HG03045 (cell line): ENCODE data around the gene HPS5.
"Not testable (repeated sequence)": the region's sequence is repeated elsewhere in the genome, so short reads cannot be mapped to it uniquely, and the experiment has no call there.

Experiments used
- ATAC-seq: cut with Tn5 transposase; IDR thresholded peaks from one replicate; pipeline ENCODE4 v1.9.1; 2021; ENCODE audit warnings: mild to moderate bottlenecking, moderate library complexity; ENCODE audit not compliant: unreplicated experiment

The HPS5 gene

DNA sequence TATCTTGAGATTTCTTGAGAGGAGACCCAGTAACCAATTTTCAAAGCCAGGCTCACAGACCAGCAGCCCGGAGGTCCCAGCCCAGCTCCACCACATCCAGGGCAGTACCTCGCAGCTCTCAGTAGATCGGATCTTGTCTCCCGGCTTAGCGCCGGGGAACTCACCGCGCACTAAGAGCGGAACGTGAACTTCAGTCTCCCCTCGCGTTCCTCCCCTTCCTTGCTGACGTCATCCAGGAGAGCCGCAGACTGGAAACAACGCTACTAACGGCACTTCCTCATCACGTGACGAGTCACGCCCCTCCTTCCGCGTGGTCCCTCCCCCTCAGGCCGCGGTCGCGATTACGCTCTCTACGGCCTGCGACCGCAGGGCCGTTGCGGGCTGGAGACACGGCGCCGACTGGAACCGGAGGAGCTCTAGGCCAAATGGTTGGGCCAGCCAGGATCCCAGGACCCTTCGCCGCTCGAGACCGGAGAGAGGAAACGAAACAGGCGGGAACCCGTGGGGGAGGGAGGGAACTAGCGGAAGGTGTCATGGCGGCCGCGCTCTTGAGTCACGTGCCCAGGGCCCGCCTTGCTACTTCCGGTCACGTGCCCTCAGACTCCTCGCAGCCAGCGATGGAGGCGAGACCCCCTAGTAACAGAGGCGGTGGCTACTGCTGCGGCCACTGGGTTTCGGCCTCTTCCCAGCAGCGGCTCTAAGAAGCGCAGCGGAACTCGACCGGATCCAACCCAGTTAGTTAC lies at the start of gene HPS5, which contains the start of gene GTF2H1:
Gene HPS5 (minus strand): TSS at position 172 of the 743 bp plus-strand sequence. CDS start 4,282 bp downstream, outside the sequence.
Gene GTF2H1 (plus strand): TSS at position 599 of the 743 bp plus-strand sequence. CDS start 10,508 bp downstream, outside the sequence.
- ATAC-seq, result peak; percentile 87

DNA sequence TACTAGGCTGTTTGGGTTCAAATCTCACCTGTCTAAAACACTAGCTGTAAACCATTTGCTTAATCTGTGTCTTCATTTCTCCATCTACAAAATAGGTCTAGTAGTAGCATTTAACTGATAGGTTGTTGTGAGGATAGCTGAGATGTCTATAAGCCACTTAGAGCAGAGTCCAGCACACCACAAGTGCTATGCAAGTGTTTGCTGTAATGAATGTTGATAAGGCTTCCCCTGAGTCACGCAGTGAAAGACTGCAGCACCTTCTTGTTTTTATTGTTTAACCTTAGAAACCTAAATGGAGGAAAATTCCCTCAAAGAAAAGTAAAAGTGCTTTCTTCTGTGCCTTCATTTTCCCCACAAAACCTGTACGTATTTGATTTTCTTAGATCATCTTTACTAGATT lies 49.3 kb upstream of the HPS5 start:
- ATAC-seq, result no peak

GRCh38 chr11:18369398-18369797 lies 47.5 kb upstream of the HPS5 start:
- no peak for ATAC-seq

GRCh38 chr11:18368221-18368620 lies 46.3 kb upstream of the HPS5 start:
- ATAC-seq, result no peak

DNA sequence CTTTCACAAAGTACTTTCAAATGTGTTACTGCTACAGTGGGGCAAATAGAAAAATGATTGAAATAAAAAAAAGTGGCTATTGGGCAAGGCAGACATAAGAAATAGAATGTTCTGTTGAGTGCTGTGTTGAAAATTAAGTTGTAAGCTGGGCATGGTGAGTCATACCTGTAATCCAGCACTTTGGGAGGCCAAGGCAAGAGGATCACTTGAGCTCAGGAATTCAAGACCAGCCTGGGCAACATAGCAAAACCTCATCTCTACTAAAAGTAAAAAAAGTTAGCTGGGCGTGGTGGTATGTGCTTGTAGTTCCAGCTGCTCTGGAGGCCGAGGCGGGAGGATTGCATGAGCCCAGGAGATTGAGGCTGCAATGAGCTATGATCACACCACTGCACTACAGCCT lies 45.5 kb upstream of the HPS5 start:
- no peak for ATAC-seq

- ATAC-seq, result no peak
Measured at GRCh38 chr11:18366286-18366685, 44.3 kb upstream of the HPS5 start.

DNA sequence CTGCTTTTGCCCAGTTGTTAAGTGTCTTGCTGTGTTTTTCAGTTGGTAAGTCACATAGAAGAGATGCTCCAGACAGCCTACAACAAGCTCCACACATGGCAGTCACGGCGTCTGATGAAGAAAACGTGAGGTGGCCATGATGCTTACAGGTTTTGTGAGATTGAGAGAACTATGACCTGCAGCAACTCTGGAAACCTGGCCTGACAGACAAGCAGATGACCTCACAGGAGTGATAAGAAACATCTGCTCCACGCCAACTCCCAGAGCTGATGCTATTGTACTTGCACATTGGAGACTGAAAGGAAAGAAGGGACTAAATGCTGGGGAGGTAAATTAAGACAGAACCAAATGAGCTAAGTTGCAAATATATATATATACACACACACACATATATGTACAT lies 43.8 kb upstream of the HPS5 start:
- ATAC-seq, result no peak

DNA sequence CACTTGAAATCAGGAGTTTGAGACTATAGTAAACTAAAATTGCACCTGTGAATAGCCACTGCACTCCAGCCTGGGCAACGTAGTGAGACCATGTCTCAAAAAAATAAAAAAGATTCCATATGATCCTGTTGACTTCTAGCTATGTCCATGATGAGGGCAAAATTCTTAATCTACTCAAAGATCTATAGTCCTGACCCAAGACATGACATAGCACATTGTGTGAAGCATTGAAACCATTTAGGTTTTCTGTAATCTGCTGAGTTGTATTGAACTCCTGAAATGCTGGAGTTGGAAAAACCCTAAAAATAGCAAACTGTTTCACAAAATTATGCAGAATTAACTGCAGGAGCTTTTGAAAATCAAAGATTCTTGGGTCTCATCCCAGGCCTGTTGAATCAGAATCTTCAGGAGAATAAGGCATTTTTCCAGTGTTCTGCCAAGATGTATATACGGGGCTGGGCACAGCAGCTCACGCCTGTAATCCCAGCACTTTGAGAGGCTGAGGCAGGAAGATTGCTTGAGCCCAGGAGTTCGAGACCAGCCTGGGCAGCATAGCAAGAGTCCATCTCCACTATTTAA lies 42.6 kb upstream of the HPS5 start:
- no peak for ATAC-seq

GRCh38 chr11:18361154-18361553 lies 39.2 kb upstream of the HPS5 start:
- no peak for ATAC-seq

DNA sequence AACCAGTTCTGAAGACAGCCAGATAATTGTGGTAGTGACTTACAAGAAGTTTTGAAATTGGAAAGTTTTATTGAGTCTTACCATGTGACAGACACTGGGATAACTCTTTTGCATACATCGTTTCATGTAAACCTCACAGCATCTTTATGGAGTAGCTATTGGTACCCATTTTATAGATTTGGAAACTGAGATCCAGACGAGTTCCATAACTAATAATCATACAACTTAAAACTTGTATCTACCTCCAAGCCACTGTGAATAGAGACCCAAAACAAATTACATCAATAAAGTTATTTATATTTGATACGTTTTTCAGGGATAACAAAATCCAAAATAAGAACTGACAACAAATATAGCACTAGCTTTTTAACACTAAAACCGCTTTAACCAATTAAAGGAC lies 36.7 kb upstream of the HPS5 start:
- no peak for ATAC-seq

GRCh38 chr11:18352581-18352980 lies 30.6 kb upstream of the HPS5 start:
- no peak for ATAC-seq

GRCh38 chr11:18347471-18348125 lies 25.7 kb upstream of the HPS5 start:
- ATAC-seq, result no peak

DNA sequence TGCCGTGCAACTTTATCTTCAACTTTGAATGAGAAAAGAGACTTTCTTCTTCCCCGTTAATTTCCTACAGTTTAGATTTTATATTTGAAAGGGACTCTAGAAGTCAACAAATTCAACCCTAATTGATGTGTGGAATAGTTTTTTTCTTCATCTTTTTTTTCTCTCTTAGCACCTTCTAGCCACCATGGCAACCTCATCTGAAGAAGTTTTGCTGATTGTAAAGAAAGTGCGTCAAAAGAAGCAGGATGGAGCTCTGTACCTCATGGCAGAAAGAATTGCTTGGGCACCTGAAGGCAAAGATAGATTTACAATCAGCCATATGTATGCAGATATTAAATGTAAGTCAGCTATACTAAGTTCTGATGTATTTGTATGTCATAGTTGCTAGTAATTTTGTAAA lies 11.0 kb upstream of the HPS5 start:
- ATAC-seq, result no peak

DNA sequence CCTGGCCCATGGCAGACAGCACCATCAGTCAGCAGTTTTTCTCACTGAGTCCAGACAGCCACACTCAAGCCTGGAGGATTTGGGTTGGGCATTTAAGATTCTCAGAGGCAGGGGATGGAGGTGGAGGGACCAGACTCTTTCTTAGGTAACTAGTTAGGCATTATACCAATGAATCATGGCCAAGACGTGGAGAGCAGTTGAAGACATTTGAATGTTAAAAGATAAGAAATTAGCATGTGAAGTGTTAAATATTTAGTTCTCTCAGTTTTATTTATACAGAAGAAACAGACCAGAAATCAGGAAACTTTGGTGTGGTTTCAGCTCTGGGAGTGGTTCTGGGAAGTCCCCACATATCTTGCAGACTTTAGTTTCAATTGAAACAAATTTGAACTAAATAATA lies 10.4 kb upstream of the HPS5 start:
- no peak for ATAC-seq

DNA sequence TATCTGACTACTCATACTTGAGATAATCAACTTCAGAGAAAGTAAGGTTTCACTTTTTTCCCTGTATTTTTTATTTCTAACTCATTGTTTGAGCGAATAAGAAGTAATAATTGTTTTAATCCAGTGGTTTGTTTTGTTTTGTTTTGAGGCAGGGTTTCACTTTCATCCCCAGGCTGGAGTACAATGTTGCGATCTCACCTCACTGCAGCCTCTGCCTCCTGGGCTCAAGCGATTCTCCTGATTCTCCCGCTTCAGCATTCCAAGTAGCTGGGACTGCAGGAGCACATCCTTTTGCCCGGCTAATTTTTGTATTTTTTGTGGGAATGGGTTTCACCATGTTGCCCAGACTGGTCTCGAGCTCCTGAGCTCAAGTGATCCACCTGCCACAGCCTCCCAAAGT lies 9.0 kb upstream of the HPS5 start:
- ATAC-seq, result no peak

DNA sequence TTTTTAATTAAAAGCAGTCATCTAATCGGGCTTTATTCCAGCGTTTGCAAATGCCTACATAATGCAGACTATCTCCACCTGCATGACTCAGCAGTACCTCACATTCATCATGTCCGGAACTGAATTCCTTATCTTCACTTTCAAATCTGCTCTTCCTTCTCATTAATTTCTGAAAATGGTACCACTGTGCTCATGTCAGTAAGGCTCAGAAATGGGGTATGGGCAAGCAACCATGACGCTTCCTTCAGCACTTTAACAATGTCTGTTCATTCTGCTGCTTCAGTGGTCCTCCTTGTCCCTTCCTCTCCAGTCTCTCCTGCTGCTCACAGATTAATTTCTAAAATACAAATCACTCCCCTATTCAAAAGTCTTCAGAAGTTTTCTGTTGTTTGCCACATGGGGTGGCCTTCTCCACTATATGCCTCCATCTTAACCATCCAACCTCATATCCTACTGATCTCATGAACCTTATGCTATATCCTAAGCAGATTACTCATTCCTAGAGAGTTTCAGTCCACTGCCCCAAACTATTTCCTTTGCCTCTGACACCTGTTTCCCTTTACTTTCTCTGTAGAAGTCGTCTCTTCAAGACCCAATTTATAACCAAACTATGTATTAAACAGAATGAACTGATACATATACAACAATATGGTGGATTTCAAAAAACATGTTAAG lies 7.4 kb upstream of the HPS5 start:
- no peak for ATAC-seq

GRCh38 chr11:18324381-18324780 lies 2.4 kb upstream of the HPS5 start:
- no peak for ATAC-seq

- not testable (repeated sequence) for ATAC-seq
Measured at GRCh38 chr11:18323881-18324280, 1.9 kb upstream of the HPS5 start.

DNA sequence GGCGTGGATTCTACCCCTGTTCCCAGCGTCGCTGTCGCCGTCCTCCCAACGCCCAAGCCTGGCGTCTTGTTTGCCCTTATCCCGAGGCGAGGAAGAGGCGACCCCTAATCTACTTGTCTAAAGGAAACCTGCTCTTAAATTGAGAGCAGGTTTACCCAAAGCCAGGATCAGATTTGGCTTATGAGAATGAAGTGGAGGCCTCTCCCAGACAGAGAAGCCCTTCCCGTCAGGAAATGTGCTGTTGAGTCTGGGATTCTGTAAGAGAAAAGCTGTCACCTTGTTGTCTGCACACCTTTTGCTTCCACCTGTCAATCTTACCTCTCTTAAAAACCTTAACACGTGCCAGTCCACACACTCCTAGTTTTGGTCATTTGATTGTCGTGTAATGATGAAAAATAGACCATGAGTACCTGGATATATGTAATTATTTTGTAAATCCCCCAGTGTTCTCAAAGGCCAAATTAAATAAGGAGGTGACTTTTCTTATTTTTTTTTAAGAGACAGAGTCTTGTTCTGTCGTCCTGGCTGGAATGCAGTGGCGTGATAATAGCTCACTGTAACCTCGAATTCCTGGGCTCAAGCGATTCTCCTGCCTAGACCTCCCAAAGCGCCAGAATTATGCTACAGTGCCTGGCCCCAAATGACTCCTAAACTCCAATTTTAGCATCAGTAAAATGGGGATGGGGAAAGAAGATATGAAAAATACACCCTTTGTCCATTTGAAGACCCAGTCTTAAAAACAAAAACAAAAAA lies 1.1 kb upstream of the HPS5 start:
- peak; percentile 1 for ATAC-seq

- ATAC-seq, result no peak
Measured at GRCh38 chr11:18321578-18321968, 367 bp downstream of the HPS5 start.

GRCh38 chr11:18320617-18321016 lies 1.3 kb downstream of the HPS5 start:
- ATAC-seq, result no peak
